Measurements from ENCODE around the gene LSP1.
"Not testable (repeated sequence)": the region's sequence is repeated elsewhere in the genome, so short reads cannot be mapped to it uniquely, and the experiment has no call there.

Gene LSP1

DNA sequence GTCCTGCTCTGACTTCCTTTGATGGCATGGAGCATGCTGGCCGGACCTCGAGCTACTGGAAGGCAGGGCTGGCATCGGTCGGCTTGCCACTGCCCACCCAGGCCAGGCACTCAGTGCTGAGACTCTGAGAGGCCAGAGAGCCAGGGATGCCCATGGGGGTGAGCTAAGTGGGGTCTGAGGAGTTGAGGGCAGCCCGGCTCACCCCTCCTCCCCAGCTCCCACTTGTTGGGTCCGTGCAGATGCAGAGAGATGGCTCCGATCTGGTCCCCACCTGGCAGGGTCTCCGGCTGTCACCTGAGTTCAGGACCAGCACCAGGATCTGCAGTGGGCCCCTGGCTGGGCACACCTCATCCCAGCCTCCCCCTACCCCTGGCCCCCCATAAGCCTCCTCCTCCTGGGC lies 13.3 kb downstream of the LSP1 start:
- DNase-seq, result no peak

DNA sequence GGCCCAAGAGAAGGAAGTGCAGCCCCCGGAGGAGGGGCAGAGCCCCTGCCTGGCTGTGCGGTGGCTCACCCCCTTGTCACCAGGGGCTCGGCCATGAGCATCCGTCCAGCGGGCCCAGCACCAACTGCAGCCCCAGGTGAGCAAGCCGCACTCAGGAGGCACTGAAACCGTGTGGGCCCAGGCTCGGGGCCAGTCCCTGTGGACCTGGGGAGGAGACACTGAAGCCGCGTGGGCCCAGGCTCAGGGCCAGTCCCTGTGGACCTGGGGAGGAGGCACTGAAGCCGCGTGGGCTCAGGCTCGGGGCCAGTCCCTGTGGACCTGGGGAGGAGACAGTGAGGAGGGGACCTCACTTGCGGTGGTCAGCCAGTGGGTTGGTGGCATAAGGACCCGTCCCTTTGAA lies 13.9 kb downstream of the LSP1 start:
- no peak for DNase-seq

DNA sequence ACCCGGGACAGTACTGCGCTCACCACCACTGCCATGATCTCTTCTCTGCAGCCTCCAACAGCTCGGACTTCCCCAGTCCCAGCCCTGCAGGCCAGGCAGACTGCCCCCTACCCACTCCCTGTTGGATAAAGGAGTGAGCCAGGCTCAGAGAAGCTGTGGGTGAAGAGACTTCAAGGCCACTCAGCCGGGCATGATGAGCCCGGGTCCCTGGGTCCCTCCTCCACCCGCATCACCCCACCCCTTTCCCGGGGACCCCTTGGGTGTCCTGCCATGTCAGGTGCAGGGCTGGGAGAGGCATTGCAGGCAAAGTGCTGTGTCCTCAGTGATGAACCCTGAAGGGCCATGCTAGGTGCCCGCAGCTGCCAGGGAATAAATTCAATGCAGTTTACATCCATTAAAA lies 14.5 kb downstream of the LSP1 start:
- DNase-seq, result no peak

- DNase-seq, result no peak
Measured at GRCh38 chr11:1868056-1868635, 15.3 kb downstream of the LSP1 start.

DNA sequence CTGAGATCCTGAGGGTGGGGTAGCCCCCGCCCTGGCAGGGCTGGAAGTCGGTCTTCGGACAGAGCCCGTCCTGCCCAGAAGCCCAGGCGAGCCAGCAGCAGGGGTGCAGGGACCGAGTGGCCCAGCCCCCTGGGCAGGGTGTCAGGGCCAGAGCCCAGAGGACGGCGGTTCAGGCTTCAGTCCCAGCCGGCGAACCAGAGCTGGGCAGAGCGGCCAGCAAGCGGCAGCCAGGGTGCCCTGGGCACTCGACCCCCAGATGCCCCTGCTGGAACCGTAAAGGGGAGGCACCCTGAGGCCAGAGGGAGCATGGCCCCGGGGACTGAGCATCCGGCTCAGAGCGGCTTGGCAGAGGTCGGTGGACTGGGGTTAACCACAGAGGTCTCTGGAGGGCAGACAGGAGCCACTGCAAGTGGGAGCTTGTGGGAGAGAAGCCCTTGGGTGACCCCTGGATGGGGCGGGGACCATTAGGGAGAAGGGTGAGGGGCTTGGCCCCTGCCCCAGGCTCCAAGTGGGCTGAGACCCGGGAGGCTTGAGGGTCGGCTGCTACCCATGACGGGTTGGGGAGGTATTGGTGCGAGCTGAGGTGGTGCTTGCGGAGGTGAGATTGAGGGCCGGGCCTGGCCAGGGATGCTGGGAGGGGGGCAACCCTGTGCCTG lies 15.9 kb downstream of the LSP1 start:
- DNase-seq, result no peak

GRCh38 chr11:1869427-1870325 lies 16.8 kb downstream of the LSP1 start:
- no peak for DNase-seq

DNA sequence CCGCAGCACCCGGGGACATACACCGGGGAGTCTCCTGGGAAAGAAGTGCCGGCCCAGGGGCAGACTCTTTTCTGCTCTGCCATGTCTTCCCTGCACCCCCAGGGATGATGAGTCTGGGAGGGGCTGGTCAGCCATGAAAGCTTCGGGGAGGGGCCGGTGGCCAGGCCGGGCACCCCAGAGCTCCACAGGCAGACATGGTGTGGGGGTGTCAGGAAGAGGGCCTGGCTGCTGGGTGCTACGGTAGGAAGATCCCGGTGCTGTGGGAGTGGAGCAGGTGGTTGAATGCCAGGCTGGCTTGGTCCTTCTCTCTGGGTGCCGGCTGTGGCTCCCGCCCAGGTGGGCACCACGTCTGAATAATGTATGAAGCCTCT lies 17.4 kb downstream of the LSP1 start:
- DNase-seq, result no peak

DNA sequence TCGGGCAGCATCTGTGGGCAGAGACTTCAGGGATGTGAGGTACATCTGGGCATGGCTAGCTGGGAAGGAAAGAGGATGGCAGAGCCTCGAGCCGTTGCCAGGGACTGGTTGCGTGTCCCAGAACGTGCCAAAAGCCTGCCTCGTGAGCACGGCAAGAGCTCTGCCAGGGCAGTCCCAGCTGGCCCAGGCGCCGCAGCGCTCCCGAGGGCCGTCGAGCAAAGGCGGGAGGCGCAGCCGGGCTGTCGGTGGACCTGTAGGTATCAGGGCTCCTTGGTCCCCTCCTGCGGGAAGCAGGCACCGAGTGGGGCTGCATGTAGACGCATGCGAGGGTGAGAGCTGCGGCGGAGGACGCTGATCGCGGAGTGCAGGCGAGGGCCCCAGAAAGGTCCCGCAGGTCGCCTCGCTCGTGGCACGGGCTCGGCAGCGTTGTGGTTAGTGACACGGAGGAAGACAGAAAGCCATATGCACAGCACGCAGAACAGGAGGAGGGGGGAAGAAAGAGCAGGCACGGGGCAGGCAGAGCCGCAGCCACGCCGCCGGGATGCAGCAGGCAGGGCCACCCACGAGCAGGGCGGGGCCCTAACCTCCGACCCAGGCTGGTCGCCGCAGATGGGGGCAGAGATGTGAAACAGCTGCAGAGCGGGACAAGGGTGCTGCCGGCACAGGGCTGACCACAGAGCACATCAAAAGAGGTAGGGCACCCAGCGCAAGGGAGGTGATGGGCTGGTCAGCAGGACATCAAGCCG lies 18.0 kb downstream of the LSP1 start:
- no peak for DNase-seq

GRCh38 chr11:1871531-1871930 lies 18.6 kb downstream of the LSP1 start:
- DNase-seq, result no peak

DNA sequence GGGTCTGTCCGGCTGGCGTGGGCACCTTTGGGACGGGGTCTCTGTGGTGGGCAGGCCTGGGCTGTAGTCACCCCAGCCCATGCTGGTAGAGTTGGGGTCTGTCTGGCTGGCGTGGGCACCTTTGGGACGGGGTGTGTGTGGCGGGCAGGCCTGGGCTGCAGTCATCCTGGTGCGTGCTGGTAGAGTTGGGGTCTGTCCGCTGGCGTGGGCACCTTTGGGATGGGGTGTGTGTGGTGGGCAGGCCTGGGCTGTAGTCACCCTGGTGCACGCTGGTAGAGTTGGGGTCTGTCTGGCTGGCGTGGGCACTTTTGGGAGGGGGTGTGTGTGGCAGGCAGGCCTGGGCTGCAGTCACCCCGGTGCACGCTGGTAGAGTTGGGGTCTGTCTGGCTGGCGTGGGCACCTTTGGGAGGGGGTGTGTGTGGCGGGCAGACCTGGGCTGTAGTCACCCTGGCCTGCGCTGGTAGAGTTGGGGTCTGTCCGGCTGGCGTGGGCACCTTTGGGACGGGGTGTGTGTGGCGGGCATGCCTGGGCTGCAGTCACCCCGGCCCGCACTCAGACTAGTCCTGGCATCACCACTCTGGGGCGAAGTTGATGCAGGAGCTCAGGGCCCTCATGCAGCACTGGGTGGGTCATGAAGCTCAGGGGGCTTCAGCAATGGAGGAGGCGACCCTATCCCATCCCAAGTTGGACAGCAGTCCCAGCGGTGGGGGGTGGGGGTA lies 19.5 kb downstream of the LSP1 start:
- no peak for DNase-seq

DNA sequence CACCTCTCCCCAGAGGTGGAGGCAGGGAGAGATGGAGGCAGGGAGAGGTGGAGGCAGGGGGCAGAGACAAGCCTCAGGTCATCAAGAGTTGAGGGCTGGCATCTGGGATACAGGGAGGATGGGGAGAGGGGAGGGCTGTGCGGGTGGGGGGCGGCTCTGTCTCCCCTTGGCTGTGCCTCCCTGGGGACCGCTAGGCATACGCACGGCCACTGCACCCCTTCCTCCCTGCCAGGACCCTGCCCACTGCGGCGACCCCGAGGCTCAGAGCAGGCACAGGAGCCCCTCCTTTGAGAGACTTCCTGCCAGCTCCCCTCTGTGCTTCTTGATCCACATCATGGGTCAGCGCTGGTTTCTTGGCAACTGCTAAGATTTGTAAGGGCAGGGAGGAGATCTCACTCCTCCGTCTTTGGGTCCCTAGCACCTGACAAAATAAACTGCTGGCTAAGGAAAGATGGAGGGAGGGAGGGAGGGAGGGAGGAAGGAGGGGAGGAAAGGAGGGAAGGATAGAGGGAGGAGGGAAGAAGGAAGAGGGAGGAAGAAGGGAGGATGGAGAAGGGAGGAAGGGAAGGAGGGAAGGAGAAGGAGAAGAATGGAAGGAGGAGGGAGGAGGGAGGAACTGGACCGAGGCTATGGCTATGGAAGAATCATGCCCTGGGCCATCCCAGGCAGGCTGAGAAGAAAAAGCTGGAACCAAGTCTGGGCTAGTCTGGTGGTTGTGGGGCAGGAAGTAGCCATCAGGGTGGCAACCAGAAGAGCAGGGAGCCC lies 20.3 kb downstream of the LSP1 start:
- no peak for DNase-seq

DNA sequence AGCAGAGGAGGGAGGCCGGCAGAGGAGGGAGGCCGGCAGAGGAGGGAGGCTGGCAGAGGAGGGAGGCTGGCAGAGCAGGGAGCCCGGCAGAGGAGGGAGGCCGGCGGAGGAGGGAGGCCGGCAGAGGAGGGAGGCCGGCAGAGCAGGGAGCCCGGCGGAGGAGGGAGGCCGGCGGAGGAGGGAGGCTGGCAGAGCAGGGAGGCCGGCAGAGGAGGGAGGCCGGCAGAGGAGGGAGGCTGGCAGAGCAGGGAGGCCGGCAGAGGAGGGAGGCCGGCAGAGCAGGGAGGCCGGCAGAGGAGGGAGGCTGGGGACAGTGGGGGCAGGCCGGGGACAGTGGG lies 20.9 kb downstream of the LSP1 start:
- DNase-seq, result not testable (repeated sequence)

- not testable (repeated sequence) for DNase-seq
Measured at GRCh38 chr11:1874441-1875092, 21.7 kb downstream of the LSP1 start.

DNA sequence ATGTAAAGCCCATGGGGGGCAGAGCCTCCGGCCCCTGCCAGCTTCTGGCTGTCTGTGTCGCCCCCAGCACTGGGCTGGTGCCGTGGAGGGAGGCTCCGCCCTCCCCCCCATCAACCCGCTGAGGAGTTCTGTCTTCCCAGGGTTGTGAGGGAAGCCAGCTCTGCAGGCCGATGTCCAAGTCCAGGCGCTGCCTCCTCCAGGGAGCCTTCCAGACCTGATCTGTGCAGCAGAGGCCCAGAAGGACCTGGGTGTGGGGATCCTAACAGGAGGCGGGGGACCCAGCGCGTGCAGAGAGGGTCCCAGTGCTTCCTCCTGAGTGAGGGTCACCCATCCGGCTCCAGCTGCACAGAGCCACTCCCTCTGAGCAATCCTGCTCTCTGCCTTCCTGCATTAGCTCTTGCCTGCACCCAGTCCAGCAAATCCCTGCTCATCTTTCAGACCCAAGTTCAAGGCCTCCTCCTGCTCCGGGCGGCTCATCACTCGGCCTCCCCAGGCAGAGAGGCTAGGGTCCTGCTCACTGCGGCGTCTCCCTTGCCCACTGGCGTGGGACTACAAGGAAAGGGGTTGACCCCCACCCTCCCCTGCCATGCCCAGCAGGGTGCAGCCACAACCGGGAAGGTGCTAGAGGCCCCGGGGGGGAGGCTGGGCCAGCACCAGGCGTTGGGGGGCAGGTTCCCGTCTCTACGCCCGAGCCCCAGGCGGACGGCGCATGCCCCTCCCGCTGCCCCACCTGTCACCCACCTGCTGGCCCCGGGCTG lies 22.4 kb downstream of the LSP1 start:
- DNase-seq, result no peak

- not testable (repeated sequence) for DNase-seq
Measured at GRCh38 chr11:1875851-1876301, 23.0 kb downstream of the LSP1 start.

DNA sequence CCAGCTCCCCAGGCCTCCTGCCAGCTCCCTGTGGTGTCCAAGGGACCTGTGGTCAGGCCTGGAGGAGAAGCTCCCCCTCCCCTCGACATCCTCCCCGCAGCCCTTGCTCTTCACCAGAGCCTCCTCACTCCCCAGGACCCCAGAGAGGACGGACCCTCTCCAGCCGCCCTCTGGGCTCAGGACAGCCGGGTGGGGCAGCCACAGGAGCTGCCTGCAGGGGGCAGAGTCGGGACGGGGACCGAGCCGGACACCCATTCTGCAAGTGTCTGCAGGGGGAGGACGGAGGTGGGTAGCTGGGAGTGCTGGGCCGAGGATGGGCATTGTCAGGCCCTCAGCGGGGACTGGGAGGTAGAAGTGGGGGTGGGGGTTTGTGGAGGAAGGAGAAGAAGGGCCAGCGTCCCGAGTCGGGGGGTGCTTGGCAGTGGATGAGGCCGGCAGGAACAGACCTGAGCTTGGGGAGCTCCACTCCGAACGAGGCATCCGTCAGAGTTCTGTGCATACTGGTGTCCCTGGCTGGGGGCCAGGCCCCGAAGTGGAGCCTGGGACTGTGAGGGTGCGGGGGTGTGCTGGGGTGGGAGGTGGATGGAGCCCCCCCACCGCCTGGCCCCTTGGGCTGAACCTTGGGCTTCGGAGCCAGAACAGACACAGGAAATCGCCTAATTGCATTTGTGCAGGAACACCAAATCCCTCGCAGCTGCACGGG lies 23.6 kb downstream of the LSP1 start:
- no peak for DNase-seq

DNA sequence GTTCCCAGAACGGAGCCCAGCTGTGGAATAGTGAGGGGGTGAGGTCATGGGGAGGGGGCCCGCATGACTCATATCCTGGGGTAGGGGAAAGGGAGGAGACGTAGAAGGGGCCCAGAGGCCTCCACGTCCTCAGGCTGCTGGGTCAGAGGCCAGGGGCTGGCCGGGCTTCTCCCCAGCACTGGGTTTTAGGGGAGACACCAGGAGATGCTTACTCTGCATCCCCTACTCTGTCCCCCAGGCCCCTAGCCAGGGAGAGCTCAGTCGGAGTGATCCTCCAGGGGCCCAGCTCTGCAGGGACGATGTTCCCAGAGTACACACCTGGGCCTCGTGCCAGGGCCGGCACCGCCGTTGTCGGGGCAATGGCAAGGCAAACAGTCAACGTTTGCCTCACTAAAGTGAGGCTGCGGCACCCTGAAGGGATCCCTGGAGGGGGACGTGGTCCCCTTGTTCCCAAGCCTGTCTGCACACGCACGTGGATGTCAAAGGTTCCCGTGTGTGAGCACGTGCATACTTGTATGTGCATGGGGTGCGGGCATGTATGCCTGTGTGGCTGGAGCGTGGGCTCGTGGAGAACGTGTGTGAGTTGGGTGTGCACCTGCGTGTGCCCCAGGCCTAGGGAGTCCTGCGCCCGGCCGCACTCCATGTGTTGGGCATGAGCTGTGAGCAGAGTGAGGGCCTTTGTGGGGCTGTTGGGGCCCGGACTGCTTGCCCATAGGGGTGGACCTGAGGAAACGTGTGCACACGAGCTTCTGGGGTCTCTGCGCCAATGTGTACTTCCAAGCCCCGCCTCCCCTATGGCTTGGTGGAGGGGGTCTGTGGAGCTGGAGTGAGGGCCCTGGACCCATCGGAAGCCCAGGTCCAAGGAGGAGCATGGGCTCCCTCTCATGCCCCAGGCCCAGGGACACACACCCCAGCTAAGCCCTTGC lies 24.6 kb downstream of the LSP1 start:
- no peak for DNase-seq

DNA sequence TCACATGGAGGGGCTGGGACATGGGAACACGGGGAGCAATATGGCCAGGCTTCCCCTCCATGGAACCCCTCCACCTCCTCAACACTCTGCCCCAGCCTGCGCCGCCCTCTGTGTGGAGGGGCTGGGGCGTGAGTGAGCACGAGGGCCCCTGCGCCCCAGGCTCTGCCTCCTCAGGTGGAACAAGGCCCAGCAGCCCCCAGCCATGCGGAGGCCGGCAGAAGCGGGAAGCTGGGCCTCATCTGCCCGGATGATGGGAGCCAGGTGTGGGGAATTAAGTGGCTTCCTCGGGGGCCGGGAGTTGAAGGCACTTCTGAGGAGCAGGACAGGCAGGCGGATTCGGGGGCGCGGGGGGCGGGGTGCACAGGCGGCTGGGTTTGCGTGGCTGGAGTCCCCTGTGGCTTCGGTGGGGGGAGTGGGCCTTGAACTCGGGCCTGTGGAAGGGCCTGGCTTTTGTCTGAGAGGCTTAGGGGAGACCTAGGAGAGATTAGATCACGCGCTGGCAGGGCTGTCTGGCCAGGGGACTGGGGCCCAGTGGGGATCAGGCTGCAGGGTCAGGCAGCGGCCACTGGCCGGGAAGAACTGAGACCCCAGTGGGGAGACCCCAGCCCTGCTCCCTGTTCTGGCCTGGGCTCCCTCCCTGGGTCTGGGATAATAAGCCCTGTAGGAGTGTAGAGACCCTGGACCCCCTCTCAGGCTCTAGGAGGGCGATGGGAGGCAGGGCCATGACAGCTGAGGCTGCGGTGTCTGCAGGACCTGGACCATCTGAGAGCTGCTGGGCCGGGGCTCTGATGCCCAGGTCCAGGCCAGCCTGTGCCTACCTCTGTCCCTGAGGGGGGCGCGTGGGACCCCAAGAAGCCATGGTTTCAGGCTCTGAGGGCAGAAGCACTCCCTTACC lies 25.5 kb downstream of the LSP1 start:
- DNase-seq, result no peak
